ENCODE results near the gene GUCY1A2. TPM values are rescaled to one million over a fixed set of nuclear protein-coding genes. Genes with fewer than 3 reads are reported as not detected.

The GUCY1A2 gene
- total RNA-seq, 4 donors from 2014 or later: 2.5 to 7.7 (median 4.4) TPM

- TF ChIP-seq POLR2A (IDR thresholded peaks at IDR 0.05; ENCODE audit: low read depth): no peak
- no peak for TF ChIP-seq EP300 (IDR thresholded peaks at IDR 0.05)
- no peak for TF ChIP-seq POLR2AphosphoS5 (IDR thresholded peaks at IDR 0.05)
- TF ChIP-seq CTCF (IDR thresholded peaks at IDR 0.05): no peak
- no peaks in the 10 kb centered on the region for H3K36me3 ChIP-seq
- H3K4me1 ChIP-seq: no peaks in the 10 kb centered on the region
- 100% methylated on average over 1 of the region's 1 CpG for WGBS
- H3K27ac ChIP-seq (replicated peaks in 1 of 4): no peak overlapping the region
- no peak overlapping the region for H3K4me3 ChIP-seq
- peaks cover 0 to 7% (median 3%) of the 10 kb centered on the region in 4 donors for H3K9me3 ChIP-seq
- intact Hi-C loops (cut with DNase I): no loop called here
- no peaks in the 10 kb centered on the region for H3K27me3 ChIP-seq
- no peak for DNase-seq (ENCODE audit: extremely low spot score)
These were observed 164.3 kb downstream of the GUCY1A2 start for GRCh38 chr11:106853850-106854401.

GRCh38 chr11:106852779-106853178, 165.5 kb downstream of the GUCY1A2 start:
- H3K36me3 ChIP-seq: no peaks in the 10 kb centered on the region
- intact Hi-C loops (cut with DNase I): no loop called here

GRCh38 chr11:106848526-106848925, 169.8 kb downstream of the GUCY1A2 start:
- no peaks in the 10 kb centered on the region for H3K36me3 ChIP-seq
- no peak overlapping the region for H3K27ac ChIP-seq (replicated peaks in 1 of 4)
- no peak overlapping the region for H3K4me3 ChIP-seq
- peaks cover 0 to 7% (median under 1%) of the 10 kb centered on the region in 4 donors for H3K9me3 ChIP-seq
- no peak for TF ChIP-seq CTCF (IDR thresholded peaks at IDR 0.05)
- TF ChIP-seq POLR2A (IDR thresholded peaks at IDR 0.05; ENCODE audit: low read depth): no peak
- TF ChIP-seq EP300 (IDR thresholded peaks at IDR 0.05): no peak
- no peak for TF ChIP-seq POLR2AphosphoS5 (IDR thresholded peaks at IDR 0.05)
- no peaks in the 10 kb centered on the region for H3K27me3 ChIP-seq
- intact Hi-C loops (cut with DNase I): no loop called here
- H3K4me1 ChIP-seq: no peaks in the 10 kb centered on the region
- DNase-seq (ENCODE audit: extremely low spot score): no peak

More at GRCh38 chr11:106852779-106853178, 165.5 kb downstream of the GUCY1A2 start:
- no peak overlapping the region for H3K4me3 ChIP-seq
- peaks cover 0 to 7% (median 3%) of the 10 kb centered on the region in 4 donors for H3K9me3 ChIP-seq
- no peak for DNase-seq (ENCODE audit: extremely low spot score)
- H3K27ac ChIP-seq (replicated peaks in 1 of 4): no peak overlapping the region
- H3K4me1 ChIP-seq: no peaks in the 10 kb centered on the region
- no peak for TF ChIP-seq POLR2A (IDR thresholded peaks at IDR 0.05; ENCODE audit: low read depth)
- H3K27me3 ChIP-seq: no peaks in the 10 kb centered on the region

- Histone ChIP-seq H3K4me1 (no peaks in the 10 kb centered on the region), H3K27ac (replicated peaks in 1 of 4) (no peak overlapping the region), H3K27me3 (no peaks in the 10 kb centered on the region), H3K36me3 (no peaks in the 10 kb centered on the region), H3K4me3 (no peak overlapping the region), H3K9me3 (no peaks in the 10 kb centered on the region)
- DNase-seq (ENCODE audit: extremely low spot score): no peak
- TF ChIP-seq POLR2AphosphoS5 (IDR thresholded peaks at IDR 0.05) (no peak), POLR2A (IDR thresholded peaks at IDR 0.05; ENCODE audit: low read depth) (no peak), EP300 (IDR thresholded peaks at IDR 0.05) (no peak), CTCF (IDR thresholded peaks at IDR 0.05) (no peak)
- intact Hi-C loops (cut with DNase I): no loop called here
These were observed 176.1 kb downstream of the GUCY1A2 start for GRCh38 chr11:106842134-106842533.

GRCh38 chr11:106840947-106841346, 177.3 kb downstream of the GUCY1A2 start:
- Histone ChIP-seq H3K36me3 (no peaks in the 10 kb centered on the region), H3K4me1 (no peaks in the 10 kb centered on the region), H3K27me3 (no peaks in the 10 kb centered on the region), H3K4me3 (no peak overlapping the region), H3K9me3 (no peaks in the 10 kb centered on the region), H3K27ac (replicated peaks in 1 of 4) (no peak overlapping the region)
- TF ChIP-seq EP300 (IDR thresholded peaks at IDR 0.05): no peak
- TF ChIP-seq CTCF (IDR thresholded peaks at IDR 0.05): no peak
- TF ChIP-seq POLR2A (IDR thresholded peaks at IDR 0.05; ENCODE audit: low read depth): no peak
- TF ChIP-seq POLR2AphosphoS5 (IDR thresholded peaks at IDR 0.05): no peak
- 58% methylated on average over 3 of the region's 3 CpGs for WGBS
- no peak for DNase-seq (ENCODE audit: extremely low spot score)
- intact Hi-C loops (cut with DNase I): no loop called here
